Limb (tissue), 2 donors: Measurements from ENCODE around the gene NIF3L1.

Experiments
- DNase-seq, 2 donors: peaks; one replicate each; pipeline ENCODE4 v3.0.0-alpha.2; 2016; ENCODE audit errors: extremely low spot score in 2 of 2

NIF3L1 gene

GRCh38 chr2:200888704-200889625, at the start of gene NIF3L1, which contains the start of gene PPIL3:
NIF3L1 (plus strand) TSS chr2:200889371; CDS start chr2:200891944, 2,573 bp downstream.
PPIL3 (minus strand) TSS chr2:200889077; CDS start chr2:200887615, 1,462 bp downstream.
- DNase-seq = peak; percentile 96 to 97

- DNase-seq = no peak
These were observed 49.7 kb upstream of the NIF3L1 start for GRCh38 chr2:200839513-200839912.

- DNase-seq = no peak
These were observed 44.9 kb upstream of the NIF3L1 start for GRCh38 chr2:200843993-200844948.

- no peak for DNase-seq
These were observed 44.0 kb upstream of the NIF3L1 start for GRCh38 chr2:200845194-200845593.

- no peak for DNase-seq
These were observed 43.4 kb upstream of the NIF3L1 start for GRCh38 chr2:200845669-200846325.

- DNase-seq = no peak
These were observed 41.9 kb upstream of the NIF3L1 start for GRCh38 chr2:200847269-200847668.

GRCh38 chr2:200847939-200848338, 41.2 kb upstream of the NIF3L1 start:
- DNase-seq = no peak

- DNase-seq = no peak
These were observed 38.5 kb upstream of the NIF3L1 start for GRCh38 chr2:200850512-200851256.

GRCh38 chr2:200851398-200852248, 37.5 kb upstream of the NIF3L1 start:
- no peak for DNase-seq

GRCh38 chr2:200852605-200853004, 36.6 kb upstream of the NIF3L1 start:
- DNase-seq = no peak

GRCh38 chr2:200856806-200857205, 32.4 kb upstream of the NIF3L1 start:
- no peak for DNase-seq

- DNase-seq = no peak
These were observed 28.9 kb upstream of the NIF3L1 start for GRCh38 chr2:200860092-200860795.

- no peak for DNase-seq
These were observed 27.5 kb upstream of the NIF3L1 start for GRCh38 chr2:200861617-200862155.

- DNase-seq = peak in 1 of 2 donors; percentile 45
These were observed 26.6 kb upstream of the NIF3L1 start for GRCh38 chr2:200862532-200863000.

- peak in 1 of 2 donors; percentile 60 for DNase-seq
These were observed 25.4 kb upstream of the NIF3L1 start for GRCh38 chr2:200863782-200864175.

- DNase-seq = peak; percentile 94 to 98
These were observed 24.8 kb upstream of the NIF3L1 start, which contains the start of gene CLK1 for GRCh38 chr2:200864176-200865034. CLK1 (minus strand) TSS chr2:200864658; CDS start chr2:200861862, 2,796 bp downstream.

- no peak for DNase-seq
These were observed 20.2 kb upstream of the NIF3L1 start for GRCh38 chr2:200869014-200869413.
